RKO (cell line): ENCODE measurements around the gene PYDC1.
A peak's percentile ranks its signal among the peaks of the same experiment; 100 is the strongest.
"Not testable (repeated sequence)": the region's sequence is repeated elsewhere in the genome, so short reads cannot be mapped to it uniquely, and the experiment has no call there.

Experiments used
- DNase-seq: peaks from one replicate; pipeline ENCODE4 v3.0.0-alpha.2; 2016; ENCODE audit warnings: low spot score

Gene PYDC1

DNA sequence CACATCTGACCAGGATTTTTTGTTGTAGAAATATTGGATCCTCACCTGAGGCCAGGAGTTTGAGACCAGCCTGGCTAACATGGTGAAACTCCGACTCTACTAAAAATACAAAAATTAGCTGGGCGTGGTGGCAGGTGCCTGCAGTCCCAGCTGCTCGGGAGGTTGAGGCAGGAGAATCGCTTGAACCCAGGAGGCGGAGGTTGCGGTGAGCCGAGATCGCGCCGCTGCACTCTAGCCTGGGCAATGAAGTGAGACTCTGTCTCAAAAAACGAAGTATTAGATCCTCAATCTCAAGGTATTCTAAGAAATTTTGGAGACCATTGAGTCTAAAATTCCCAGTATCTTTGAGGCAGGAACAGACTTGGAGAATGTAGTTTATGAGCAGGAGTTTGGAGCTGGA, 21.1 kb downstream of the PYDC1 start:
- not testable (repeated sequence) for DNase-seq

DNA sequence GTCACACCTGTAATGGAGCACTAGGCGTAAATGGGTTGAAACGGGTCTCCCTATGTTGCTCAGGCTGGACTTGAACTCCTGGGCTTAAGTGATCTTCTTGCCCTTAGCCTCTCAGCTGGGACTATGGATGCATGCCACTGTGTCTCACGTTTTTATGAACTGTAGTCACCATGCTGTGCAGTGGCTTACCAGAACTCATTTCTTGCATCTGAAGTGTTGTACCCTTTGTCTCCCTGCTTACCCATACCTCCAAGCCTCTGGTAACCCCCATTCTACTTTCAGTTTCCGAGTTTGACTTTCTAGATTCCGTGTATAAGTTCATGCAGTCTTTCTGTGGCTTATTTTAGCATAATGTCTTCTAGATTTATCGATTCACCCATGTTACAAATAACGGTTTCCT, 22.0 kb downstream of the PYDC1 start:
- no peak for DNase-seq

DNA sequence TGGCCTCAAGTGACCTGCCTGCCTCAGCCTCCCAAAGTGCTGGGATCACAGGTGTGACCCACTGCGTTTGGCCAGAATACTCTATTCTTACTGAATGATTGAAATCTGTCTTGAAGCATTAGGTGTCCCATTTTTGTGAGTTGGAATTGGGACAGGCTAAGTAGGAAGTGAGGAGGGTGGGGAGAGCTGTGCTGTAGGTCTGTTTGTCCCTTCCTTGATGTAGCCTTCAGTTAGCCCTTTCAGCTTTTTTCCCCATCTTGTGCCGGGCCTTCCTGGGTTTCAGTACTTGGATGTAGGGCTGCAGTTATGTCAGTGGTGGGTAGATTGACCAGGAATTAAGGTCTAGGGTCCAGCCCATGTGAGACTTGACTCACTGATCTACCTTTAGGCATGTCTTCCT, 23.1 kb downstream of the PYDC1 start:
- DNase-seq, result no peak

DNA sequence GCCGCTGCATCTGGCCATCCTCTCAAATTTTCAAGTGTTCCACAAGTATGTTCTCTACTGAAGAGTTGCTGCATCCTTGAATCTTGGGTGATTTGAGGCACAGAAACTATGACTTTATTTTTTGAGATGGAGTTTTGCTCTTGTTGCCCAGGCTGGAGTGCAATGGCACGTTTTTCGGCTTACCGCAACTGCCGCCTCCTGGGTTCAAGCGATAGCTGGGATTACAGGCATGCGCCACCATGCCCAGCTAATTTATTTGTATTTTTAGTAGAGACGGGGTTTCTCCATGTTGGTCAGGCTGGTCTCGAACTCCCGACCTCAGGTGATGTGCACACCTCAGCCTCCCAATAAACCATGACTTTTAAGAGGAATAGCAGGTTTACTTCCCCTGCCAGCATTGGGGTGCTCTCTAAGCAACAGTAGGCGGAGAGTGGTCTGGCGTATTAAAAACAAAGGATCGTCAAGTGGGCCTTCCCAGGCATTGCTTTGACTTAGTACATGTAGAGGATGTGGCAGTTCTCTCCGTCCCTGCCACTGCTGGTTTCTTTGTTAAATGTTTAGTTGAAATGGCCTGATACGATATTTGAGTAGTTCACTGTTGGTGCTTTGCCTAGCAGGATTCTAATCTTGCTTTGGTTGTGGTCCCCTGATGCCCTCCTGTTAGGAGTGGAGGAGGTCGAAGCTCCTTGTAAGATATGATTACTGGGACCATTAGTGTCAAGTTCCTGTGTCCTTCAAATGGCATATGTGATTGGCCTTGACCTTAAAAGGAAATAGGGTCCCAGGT, 23.9 kb downstream of the PYDC1 start:
- DNase-seq, result no peak

DNA sequence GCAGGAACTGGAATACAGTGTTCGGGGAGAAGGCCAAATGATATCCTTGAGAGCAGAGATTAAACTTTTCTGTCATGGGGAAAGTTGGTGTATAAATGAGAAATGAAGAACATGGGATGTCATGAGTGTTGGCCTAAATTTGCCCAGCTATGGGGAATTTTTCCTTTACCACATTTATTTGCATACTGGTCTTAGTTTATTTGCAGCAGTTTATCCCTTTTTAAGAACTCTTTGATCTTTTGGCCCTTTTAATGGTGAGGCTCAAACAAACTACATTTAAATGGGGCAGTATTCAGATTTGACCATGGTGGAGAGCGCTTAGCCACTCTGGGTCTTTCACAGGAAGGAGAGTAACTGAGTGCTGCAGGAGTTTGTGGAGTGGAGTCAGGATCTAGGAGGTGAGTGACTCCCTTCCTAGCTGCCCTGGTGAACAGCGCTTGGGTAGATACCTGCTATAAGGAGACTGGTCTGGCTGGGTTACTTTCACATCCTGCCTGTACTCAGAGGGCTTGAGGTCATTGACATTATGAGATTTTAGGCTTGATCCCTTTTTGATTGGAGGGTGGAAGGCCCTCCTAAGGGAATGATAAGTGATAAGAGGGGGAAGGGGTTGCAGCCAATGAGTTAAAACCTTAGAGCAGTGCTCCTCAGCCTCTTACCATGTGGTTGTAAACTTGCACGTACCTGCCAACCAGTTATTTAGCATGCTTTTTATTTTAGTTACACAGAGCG, 25.1 kb downstream of the PYDC1 start:
- no peak for DNase-seq

DNA sequence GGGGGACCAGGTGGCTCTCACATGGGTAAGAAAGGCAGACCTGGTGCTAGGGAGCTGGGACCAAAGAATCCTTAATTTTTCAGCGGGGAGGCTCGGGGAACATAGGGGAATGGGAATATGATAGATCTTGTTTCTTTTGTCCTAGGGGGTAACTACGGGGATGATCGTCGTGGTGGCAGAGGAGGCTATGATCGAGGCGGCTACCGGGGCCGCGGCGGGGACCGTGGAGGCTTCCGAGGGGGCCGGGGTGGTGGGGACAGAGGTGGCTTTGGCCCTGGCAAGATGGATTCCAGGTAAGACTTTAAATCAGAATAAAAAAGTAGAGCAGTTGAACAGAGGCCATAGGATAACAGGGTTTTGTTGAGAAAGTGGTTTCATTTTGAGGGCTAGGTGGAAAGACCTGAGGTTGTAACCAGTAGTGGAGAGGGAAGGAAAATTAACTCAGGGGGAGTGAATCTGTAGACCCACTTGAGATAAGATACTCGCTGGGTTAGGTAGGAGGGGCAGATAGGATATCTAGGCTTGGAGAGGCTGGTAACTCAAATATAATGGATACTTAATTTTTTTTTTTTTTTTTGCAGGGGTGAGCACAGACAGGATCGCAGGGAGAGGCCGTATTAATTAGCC, 26.0 kb downstream of the PYDC1 start:
- no peak for DNase-seq

DNA sequence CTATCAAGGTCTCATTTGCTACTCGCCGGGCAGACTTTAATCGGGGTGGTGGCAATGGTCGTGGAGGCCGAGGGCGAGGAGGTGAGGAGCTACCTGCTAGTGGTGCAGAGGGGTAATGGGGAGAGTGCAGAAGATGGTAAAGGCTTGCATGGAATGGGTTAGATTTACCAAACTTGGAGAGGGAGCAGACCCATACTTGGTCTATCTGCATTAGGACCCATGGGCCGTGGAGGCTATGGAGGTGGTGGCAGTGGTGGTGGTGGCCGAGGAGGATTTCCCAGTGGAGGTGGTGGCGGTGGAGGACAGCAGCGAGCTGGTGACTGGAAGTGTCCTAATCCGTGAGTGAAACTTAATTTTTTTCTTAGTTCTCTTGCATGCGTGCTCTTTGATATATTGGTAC, 26.9 kb downstream of the PYDC1 start:
- DNase-seq, result no peak

DNA sequence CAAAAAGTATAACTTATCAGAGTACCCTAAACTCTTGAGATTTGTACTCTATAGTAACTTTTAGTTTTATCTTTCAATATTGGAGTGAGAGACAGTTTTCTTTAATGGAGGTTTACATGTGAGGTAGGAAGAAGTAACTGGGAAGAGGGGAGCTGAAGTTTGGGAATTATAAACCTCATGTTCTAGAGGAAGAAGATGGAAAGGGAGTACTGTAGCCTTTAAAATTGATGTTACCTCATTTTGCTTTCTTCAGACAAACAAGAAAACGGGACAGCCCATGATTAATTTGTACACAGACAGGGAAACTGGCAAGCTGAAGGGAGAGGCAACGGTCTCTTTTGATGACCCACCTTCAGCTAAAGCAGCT, 27.5 kb downstream of the PYDC1 start:
- DNase-seq, result no peak

DNA sequence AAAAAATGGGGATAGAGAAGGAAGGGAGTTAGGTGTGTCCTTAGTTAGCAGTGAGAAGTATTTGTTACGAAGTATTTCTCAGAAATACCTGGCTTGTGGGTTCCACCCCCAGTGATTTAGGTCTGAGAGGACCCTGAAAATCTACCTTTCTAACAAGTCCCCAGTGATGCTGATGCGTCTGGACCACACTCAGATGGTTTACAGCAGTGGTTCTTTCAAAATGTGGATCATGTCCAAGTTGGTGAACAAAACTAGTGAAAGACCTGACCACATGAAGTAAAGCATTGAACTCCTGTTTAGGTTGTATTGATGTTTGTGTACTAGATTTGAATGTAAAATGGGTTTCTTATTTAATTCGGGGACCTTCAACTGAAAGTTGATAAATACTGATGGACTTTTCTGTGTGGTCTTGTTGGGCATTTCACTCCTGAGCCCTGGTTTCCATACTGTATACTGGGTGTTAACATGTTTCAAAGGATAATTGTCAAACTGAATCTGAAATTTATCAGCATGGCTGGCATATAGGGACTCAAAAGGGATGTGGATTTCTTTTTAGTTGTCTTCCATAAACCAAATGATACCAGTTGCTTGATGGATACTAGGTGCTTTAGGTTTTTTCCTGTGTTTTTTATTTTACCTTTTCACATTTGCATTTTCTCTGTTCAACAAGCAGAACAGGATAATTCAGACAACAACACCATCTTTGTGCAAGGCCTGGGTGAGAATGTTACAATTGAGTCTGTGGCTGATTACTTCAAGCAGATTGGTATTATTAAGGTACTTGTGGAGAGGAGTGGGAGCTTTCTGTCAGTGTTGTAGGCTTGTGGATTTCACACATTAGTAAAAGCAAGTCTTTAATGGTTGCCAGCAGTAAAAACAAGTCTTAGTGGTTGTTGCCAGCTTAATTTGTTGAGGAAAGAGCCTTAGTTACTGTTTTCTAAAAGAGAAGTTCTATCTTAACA, 28.2 kb downstream of the PYDC1 start:
- no peak for DNase-seq

DNA sequence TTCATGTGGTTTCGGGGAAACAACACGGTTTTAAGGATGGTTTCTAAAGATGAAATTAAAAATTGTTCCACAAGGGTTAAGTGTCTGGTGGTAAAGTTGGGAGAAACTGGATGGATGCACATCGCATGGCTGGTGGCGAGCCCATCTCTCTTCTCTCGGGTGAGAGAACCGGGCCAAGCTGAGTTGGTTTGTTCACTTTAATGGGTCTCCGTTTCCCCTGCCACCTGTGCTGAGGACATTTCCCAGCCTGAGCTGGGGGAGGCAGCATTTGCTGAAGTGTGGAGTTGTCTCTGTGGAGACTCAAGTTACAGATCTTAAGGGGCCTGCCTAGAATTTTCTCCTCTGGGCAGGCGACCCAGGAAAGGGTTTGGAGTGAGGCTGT, 29.1 kb downstream of the PYDC1 start:
- DNase-seq, result no peak

DNA sequence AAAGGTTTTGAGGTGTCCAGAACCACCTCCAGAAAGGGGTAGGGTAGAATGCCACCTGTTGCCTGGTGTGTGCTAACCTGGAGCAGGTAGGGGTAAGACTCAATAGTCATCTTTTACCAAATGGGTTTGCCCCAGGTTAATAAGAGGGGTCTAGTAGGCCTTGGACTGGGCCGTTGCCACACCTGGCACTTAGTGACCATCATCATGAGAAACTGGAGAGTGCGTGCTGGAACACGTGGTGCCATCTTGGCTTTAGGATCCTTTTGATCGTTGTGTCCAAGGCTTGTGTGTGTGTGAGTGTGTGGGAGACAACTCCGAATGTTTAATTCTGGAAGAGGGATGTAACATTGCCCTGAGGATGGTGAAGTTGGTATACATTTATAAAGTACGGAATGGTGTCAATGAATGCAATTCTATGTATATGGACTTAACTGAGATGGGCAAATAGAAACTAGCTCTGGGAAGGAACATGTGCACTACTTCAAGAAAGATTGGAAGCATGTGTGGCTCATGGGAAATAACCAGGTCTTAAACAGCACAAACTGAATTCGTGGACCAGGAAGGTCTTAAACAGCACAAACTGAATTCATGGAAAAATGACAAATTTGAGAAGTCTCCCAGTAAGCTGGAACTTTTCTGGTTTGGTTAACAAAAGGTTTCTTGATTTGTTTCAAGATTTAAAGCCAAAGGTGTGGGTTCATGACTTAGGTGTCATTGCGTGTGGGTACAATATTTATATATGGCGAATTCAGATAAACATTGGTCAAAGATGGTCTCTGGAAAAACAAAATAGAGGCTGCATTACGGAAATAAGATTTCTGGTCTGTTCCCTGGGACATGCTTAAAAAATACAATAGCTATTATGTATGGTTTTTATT, 29.8 kb downstream of the PYDC1 start:
- DNase-seq, result no peak

DNA sequence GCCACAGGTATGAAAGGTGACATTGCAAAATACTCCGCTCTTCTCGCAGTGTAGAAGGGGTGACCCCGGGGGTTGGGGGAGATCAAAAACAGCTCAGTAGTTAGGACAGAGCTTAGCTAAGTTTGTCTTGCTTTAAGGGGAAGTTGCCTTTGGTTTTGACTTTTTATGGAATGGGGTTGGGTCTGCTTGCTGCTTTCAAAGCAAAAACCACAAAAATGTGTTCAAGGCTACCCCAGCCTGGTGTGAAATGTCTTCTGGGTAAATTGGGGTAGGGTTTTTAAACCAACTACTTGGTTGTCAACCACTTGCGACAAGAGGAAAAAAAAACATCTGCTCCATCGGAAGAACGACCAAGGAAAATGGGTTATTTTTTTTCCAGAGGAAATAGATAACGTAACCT, 30.8 kb downstream of the PYDC1 start:
- DNase-seq, result no peak

DNA sequence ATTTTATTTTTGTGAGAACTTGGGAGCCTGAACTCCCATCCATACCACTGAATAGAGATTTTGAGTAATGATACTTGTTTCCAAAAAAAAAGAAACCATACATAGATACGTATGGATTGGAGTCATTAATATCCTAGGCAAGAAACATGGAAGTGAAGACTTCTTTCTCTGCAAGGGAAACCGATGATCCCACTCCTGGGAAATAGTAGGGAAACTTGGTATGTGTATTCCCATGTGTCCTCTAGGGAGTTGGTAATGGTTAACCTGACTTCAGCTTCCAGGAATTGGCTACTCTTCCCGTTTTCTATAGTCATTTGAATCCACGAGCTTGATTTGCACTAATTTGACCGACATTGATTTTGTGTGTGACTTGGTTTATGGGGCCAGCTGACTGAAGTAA, 31.6 kb downstream of the PYDC1 start:
- no peak for DNase-seq

DNA sequence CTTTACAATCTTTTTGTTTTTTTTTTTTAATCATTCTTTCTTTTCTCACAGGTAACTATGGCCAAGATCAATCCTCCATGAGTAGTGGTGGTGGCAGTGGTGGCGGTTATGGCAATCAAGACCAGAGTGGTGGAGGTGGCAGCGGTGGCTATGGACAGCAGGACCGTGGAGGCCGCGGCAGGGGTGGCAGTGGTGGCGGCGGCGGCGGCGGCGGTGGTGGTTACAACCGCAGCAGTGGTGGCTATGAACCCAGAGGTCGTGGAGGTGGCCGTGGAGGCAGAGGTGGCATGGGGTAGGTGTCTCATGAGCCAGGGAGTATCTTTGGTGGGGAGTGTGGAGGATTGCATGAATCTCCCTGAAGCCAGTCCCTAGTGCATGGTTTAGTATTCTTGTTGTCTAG, 32.0 kb downstream of the PYDC1 start:
- no peak for DNase-seq

DNA sequence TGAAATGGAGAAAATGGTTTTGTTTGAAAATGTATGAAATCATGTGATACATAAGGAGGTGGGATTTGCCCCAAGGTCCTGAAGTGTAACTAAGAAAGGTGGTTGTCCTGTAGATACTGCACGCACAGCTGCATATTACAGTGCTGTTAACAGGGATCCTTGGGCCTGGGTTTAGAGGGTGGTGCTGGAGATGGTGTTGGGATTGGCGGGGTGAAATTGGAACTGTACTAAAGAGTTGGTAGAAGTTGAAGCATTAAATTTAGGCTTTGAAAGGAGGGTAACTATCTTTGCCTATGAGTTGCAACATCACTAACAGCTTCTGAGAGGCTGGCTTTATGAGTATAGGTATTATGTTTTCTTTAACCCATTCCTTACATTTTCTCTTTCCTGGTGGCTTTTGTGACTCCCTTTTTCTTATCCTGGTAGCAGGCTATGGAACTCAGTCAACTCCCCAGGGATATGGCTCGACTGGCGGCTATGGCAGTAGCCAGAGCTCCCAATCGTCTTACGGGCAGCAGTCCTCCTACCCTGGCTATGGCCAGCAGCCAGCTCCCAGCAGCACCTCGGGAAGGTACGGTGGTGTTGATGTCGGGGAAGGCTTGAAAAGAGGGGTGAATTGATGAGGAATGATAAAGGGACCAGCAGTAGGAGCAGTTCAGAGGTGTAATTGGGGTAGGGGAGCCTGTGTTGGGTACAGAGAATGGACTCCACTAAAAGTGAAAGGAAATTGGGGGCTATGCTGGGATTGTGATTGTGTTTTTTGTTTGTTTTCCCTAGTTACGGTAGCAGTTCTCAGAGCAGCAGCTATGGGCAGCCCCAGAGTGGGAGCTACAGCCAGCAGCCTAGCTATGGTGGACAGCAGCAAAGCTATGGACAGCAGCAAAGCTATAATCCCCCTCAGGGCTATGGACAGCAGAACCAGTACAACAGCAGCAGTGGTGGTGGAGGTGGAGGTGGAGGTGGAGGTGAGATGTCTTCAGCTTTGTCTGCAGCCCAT, 33.2 kb downstream of the PYDC1 start:
- DNase-seq, result no peak

DNA sequence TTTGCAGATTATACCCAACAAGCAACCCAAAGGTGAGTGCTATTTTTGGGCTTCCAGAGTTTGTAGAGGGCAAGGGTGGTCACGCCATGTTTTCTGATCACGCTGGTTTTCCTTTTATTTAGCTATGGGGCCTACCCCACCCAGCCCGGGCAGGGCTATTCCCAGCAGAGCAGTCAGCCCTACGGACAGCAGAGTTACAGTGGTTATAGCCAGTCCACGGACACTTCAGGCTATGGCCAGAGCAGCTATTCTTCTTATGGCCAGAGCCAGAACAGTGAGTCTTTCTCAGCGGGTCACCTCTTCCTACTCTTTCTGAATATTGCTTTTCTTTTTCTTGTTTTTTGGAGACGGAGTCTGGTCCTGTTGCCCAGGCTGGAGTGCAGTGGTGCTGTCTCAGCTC, 34.5 kb downstream of the PYDC1 start:
- peak; percentile 36 for DNase-seq

DNA sequence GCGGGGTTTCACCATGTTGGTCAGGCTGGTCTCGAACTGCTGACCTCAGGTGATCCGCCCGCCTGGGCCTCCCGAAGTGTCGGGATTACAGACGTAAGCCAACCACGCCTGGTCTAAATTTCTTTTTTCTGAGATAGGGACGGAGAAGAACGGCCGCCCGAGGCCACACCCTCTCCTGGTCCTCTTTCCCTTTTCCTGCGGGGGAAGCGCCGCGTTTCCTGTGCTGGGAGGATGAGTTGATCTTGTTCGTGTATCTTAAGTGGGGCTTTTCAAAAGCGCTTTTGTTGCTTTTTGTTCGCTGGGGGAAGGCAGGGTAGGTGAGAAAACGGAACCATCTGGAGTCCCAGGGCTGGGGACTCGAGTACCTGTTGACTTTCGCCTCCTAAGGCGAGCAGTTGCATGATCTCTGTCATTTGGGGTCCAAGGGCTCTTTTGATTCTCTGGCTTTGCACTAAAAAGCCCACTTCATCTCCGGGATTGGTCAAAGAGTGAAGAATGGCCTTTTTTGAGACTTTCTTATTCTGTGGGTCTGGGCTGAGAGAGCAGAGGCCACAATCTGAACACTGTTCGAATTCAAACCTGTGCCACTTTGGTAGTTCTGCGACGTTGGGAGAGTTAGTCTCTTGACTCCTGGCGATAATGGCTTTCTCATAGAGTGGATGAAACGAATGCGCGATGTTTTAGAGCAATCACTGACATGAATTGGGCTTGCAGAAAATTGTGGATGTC, 35.7 kb downstream of the PYDC1 start:
- DNase-seq, result peak; percentile 68

DNA sequence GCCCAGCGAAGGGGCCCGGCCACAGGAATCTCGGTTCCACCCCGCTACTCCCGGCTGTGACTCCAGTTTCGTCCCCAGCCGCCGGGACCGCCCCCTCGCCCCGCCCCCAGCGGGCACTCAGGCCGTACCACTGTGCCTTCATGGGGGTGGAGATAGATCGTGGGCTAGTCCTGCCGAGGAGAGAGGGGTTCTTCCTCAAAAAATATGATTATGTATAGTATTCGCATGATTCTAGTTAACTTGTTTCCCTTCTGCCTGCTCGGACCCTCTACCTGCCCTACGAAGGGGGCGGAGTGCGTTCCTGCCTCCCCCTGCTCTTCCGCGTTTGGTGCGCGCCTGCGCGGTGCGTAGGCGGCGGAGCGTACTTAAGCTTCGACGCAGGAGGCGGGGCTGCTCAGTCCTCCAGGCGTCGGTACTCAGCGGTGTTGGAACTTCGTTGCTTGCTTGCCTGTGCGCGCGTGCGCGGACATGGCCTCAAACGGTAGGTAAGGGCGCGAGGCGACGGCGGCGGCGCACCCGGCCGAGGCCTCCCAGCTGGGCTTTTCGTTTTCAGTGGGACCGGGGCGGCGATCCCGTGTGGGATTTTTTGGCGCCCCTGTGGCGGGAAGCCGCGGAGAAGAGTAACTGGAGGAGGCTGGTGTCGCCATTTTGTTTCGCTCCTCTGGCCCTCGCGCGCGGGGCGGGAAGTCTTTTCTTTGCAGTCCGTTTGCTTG, 37.0 kb downstream of the PYDC1 start, which contains the start of gene FUS:
Gene FUS, plus strand, starts transcription at position 393 of the 713 bp plus-strand sequence. Its CDS starts 76 bp downstream, at position 469.
- DNase-seq, result peak; percentile 83
